Measurements from ENCODE around the gene DOCK3. TPM values are rescaled to one million over a fixed set of nuclear protein-coding genes. Genes with fewer than 3 reads are reported as not detected.

Gene DOCK3
- total RNA-seq, 1 experiment from 2014 or later, result 0.47 TPM

DNA sequence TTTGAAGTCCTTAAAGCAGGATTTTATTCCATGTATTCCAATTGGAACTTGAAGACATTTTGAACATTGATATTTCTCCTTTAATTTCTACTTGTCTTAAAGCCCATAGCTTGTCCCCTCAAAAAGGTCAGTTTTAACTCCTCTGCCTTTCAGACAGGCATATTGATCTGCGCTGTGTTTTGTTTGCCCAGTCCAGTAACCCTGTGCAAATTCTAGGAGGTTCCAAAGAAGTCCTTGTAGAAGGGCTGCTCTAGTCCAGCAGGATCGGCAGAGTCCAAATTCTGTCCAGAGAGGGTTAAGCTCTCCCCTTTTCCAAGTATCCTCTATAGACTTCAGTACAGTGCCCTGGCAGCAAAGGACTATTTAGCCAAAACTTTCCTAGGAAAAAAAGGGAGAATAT is 604.7 kb downstream of the DOCK3 start:
- POLR2A ChIA-PET (ENCODE audit: low non-redundant PET), result no interaction called here
- Histone ChIP-seq H3K4me1 (ENCODE audit: insufficient read depth, low read length, poor library complexity, severe bottlenecking) (no peaks in the 10 kb centered on the region), H3K4me3 (ENCODE audit: low read depth, low read length, poor library complexity, severe bottlenecking) (no peak overlapping the region), H3K27me3 (replicated peaks; ENCODE audit: insufficient read depth, low read depth, low read length, poor library complexity) (no peaks in the 10 kb centered on the region), H3K27ac (ENCODE audit: low read depth, low read length, poor library complexity, severe bottlenecking) (no peak overlapping the region), H3K36me3 (ENCODE audit: insufficient read depth, low read length, poor library complexity, severe bottlenecking) (no peaks in the 10 kb centered on the region), H3K9me3 (ENCODE audit: low read depth, low read length, poor library complexity, severe bottlenecking) (no peaks in the 10 kb centered on the region)
- DNase-seq (ENCODE audit: low spot score), result no peak
- BruUV-seq (replicated peaks), result no TSS peak
- CTCF ChIA-PET, result no interaction called here
- TF ChIP-seq EZH2 (IDR thresholded peaks at IDR 0.05; ENCODE audit: borderline replicate concordance, low read depth, low read length, poor library complexity, severe bottlenecking), result no peak
- TF ChIP-seq, protein P1, sequence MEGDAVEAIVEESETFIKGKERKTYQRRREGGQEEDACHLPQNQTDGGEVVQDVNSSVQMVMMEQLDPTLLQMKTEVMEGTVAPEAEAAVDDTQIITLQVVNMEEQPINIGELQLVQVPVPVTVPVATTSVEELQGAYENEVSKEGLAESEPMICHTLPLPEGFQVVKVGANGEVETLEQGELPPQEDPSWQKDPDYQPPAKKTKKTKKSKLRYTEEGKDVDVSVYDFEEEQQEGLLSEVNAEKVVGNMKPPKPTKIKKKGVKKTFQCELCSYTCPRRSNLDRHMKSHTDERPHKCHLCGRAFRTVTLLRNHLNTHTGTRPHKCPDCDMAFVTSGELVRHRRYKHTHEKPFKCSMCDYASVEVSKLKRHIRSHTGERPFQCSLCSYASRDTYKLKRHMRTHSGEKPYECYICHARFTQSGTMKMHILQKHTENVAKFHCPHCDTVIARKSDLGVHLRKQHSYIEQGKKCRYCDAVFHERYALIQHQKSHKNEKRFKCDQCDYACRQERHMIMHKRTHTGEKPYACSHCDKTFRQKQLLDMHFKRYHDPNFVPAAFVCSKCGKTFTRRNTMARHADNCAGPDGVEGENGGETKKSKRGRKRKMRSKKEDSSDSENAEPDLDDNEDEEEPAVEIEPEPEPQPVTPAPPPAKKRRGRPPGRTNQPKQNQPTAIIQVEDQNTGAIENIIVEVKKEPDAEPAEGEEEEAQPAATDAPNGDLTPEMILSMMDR (conservative IDR thresholded peaks at IDR 0.05; ENCODE audit: low read depth, low read length), result no peak
- intact Hi-C loops (cut with micrococcal nuclease; ENCODE audit: unreplicated experiment), result no loop called here

DNA sequence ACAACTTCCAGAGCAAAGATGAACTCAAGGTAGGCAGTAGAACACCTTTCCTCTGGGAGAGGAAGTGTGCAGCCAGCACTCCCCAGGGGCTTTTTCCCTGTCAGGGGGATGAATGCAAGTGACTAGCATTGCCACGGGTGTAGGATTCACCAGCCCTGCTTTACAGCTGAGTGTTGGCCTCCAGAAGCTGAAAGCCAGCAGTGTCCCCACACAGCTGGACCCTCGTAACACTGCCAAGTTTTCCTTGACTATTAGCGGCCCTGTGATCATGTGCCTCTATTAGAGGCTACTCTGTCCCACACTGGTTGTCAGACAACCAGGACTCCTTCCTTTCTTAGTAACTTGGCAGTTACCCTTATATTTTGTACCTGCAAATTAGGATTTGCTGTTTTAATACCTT is 605.4 kb downstream of the DOCK3 start:
- no peak for DNase-seq (ENCODE audit: low spot score)
- ChIA-PET POLR2A (ENCODE audit: low non-redundant PET) (no interaction called here), CTCF (no interaction called here)
- Histone ChIP-seq H3K27me3 (replicated peaks; ENCODE audit: insufficient read depth, low read depth, low read length, poor library complexity) (no peaks in the 10 kb centered on the region), H3K36me3 (ENCODE audit: insufficient read depth, low read length, poor library complexity, severe bottlenecking) (no peaks in the 10 kb centered on the region), H3K9me3 (ENCODE audit: low read depth, low read length, poor library complexity, severe bottlenecking) (no peaks in the 10 kb centered on the region), H3K27ac (ENCODE audit: low read depth, low read length, poor library complexity, severe bottlenecking) (no peak overlapping the region), H3K4me3 (ENCODE audit: low read depth, low read length, poor library complexity, severe bottlenecking) (no peak overlapping the region), H3K4me1 (ENCODE audit: insufficient read depth, low read length, poor library complexity, severe bottlenecking) (no peaks in the 10 kb centered on the region)
- BruUV-seq (replicated peaks), result no TSS peak
- intact Hi-C loops (cut with micrococcal nuclease; ENCODE audit: unreplicated experiment), result no loop called here
- TF ChIP-seq, protein P1 (conservative IDR thresholded peaks at IDR 0.05; ENCODE audit: low read depth, low read length), result no peak
- no peak for TF ChIP-seq EZH2 (IDR thresholded peaks at IDR 0.05; ENCODE audit: borderline replicate concordance, low read depth, low read length, poor library complexity, severe bottlenecking)

DNA sequence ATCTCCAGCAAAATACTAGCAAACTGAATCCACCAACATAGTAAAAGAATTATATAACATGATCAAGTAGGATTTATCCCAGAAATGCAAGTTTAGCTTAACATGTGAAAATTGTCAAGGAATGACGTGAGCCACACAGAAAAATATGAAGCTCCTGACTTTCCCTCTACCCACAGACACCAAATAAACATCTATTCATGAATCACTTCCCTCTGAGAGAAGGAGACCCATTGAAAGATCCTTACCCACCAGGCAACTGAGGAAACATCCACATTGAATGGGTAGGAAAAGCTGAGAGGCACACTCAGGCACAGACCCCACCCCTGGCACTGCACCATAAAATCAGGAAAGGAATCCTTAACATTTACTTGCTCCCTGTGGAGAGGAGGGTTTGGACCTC is 608.2 kb downstream of the DOCK3 start:
- BruUV-seq (replicated peaks), result no TSS peak

More for the DNA sequence above, 608.2 kb downstream of the DOCK3 start:
- ChIA-PET CTCF (no interaction called here), POLR2A (ENCODE audit: low non-redundant PET) (no interaction called here)
- no peak for TF ChIP-seq EZH2 (IDR thresholded peaks at IDR 0.05; ENCODE audit: borderline replicate concordance, low read depth, low read length, poor library complexity, severe bottlenecking)
- TF ChIP-seq, protein P1 (conservative IDR thresholded peaks at IDR 0.05; ENCODE audit: low read depth, low read length), result no peak
- Histone ChIP-seq H3K9me3 (ENCODE audit: low read depth, low read length, poor library complexity, severe bottlenecking) (no peaks in the 10 kb centered on the region), H3K27me3 (replicated peaks; ENCODE audit: insufficient read depth, low read depth, low read length, poor library complexity) (no peaks in the 10 kb centered on the region), H3K36me3 (ENCODE audit: insufficient read depth, low read length, poor library complexity, severe bottlenecking) (no peaks in the 10 kb centered on the region), H3K4me1 (ENCODE audit: insufficient read depth, low read length, poor library complexity, severe bottlenecking) (no peaks in the 10 kb centered on the region), H3K27ac (ENCODE audit: low read depth, low read length, poor library complexity, severe bottlenecking) (no peak overlapping the region), H3K4me3 (ENCODE audit: low read depth, low read length, poor library complexity, severe bottlenecking) (no peak overlapping the region)
- no peak for DNase-seq (ENCODE audit: low spot score)
- intact Hi-C loops (cut with micrococcal nuclease; ENCODE audit: unreplicated experiment), result no loop called here
